BLaER1 treated with 17β-estradiol and CSF1 and Interleukin-3, amounts not matched to agents 10 nM and 100 nM (cell line): ENCODE measurements around the gene PTPRN2.

Source experiments
- H3K27ac ChIP-seq, 11 experiments: shearing (Covaris generic); formaldehyde crosslinking; 2 replicates each; pipeline ENCODE4 v1.8.1; 2022
- H3K27me3 ChIP-seq, 11 experiments: shearing (Covaris generic); formaldehyde crosslinking; 2 replicates each; pipeline ENCODE4 v1.8.1; 2022
- H3K36me3 ChIP-seq, 11 experiments: shearing (Covaris generic); formaldehyde crosslinking; 2 replicates each; pipeline ENCODE4 v1.8.1; 2022
- H3K4me1 ChIP-seq, 10 experiments: shearing (Covaris generic); formaldehyde crosslinking; 2 replicates each; pipeline ENCODE4 v1.8.1; 2022
- H3K4me2 ChIP-seq, 11 experiments: shearing (Covaris generic); formaldehyde crosslinking; 2 replicates each; pipeline ENCODE4 v1.8.1; 2022
- H3K4me3 ChIP-seq, 10 experiments: shearing (Covaris generic); formaldehyde crosslinking; 2 replicates each; pipeline ENCODE4 v1.8.1; 2022
- H3K9ac ChIP-seq, 11 experiments: shearing (Covaris generic); formaldehyde crosslinking; 2 replicates each; pipeline ENCODE4 v1.8.1; 2022
- H3K9me3 ChIP-seq, 11 experiments: shearing (Covaris generic); formaldehyde crosslinking; replicated peaks in 1 of 11; 2 replicates each; pipeline ENCODE4 v1.8.1; 2022
- H4K20me1 ChIP-seq, 11 experiments: shearing (Covaris generic); formaldehyde crosslinking; 2 replicates each; pipeline ENCODE4 v1.8.1; 2022
- Cebpa-rat ChIP-seq, 11 experiments: shearing (Covaris generic); IDR thresholded peaks; 2 replicates each; pipeline ENCODE4 v1.8.1; 2022

PTPRN2 gene

GRCh38 chr7:157773361-157773760, 814.3 kb downstream of the PTPRN2 start:
- H3K36me3 ChIP-seq, result no peaks in the 10 kb centered on the region
- H3K4me1 ChIP-seq, result peaks cover 0 to 13% (median 2%) of the 10 kb centered on the region in 10 experiments; a peak in 8 of 20 replicates
- no peak overlapping the region for H3K27ac ChIP-seq
- no peak overlapping the region for H3K4me2 ChIP-seq
- peaks cover 11 to 15% (median 12%) of the 10 kb centered on the region in 11 experiments for H3K9me3 ChIP-seq
- H3K4me3 ChIP-seq, result no peak overlapping the region
- H3K27me3 ChIP-seq, result peaks cover 17 to 43% (median 35%) of the 10 kb centered on the region in 11 experiments
- no peak overlapping the region for H3K9ac ChIP-seq
- H4K20me1 ChIP-seq, result peaks cover 0 to 14% (median 0%) of the 10 kb centered on the region in 11 experiments; a peak in 4 of 22 replicates
- TF ChIP-seq Cebpa-rat (IDR thresholded peaks at IDR 0.05), result no peak

DNA sequence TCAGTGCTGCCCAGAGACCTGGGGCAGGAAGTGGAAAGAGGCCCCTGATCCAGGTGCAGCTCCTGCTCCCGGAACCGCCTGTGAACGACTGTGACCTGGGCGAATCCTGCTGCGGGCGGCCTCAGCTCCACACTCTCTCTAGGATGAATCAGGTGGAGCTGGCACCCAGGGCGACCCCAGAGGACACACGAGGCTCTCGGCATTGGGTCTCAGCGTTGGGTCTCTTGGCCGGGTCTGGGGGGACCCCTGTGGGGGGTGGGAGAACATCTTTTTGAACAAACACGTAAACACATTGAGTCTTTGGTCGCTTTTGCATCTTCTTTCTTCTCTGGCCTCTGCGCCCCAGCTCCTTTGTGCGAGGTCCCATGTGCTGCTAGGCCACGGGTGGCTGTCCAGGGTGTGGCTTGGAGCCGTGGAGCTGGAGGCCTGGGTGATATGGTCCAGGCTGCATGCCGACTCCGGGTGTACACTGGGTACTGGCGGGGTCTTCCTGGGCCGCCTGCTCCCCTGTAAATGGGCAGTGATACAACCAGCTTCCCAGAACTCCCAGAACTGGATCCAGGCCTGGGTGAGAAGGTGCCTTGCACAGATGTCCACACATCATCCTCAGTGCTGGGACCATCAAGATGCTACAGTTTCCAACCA, 815.0 kb downstream of the PTPRN2 start:
- no peak overlapping the region for H3K4me3 ChIP-seq

DNA sequence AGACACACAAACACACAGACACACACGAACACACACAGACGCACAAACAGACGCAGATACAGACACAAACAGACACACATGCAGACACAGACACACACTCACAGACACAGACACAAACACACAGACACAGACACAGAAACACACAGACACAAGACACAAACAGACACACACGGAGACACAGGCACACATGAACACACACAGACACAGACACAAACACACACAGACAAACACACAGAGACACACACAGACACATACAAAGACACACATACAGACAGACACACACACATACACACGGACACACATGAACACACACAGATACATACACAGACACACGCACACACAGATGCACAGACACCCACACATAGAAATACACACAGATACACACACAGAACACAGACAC, 815.9 kb downstream of the PTPRN2 start:
- H3K4me1 ChIP-seq, result peaks cover 0 to 23% (median 0%) of the 10 kb centered on the region in 10 experiments; a peak in 6 of 20 replicates
- peaks cover 16 to 29% (median 25%) of the 10 kb centered on the region in 11 experiments for H3K27me3 ChIP-seq
- no peak overlapping the region for H3K27ac ChIP-seq
- TF ChIP-seq Cebpa-rat (IDR thresholded peaks at IDR 0.05), result no peak
- no peak overlapping the region for H3K4me2 ChIP-seq
- H3K36me3 ChIP-seq, result no peaks in the 10 kb centered on the region
- no peak overlapping the region for H3K4me3 ChIP-seq
- no peak overlapping the region for H3K9ac ChIP-seq
- H3K9me3 ChIP-seq, result peaks cover 11 to 15% (median 12%) of the 10 kb centered on the region in 11 experiments
- peaks cover 0 to 14% (median 0%) of the 10 kb centered on the region in 11 experiments; a peak in 4 of 22 replicates for H4K20me1 ChIP-seq

More for the DNA sequence above, 815.0 kb downstream of the PTPRN2 start:
- Histone ChIP-seq H3K9ac (no peak overlapping the region), H3K4me1 (peaks cover 0 to 19% (median 0%) of the 10 kb centered on the region in 10 experiments; a peak in 6 of 20 replicates), H3K27ac (no peak overlapping the region), H3K4me2 (no peak overlapping the region), H3K27me3 (peaks cover 17 to 38% (median 34%) of the 10 kb centered on the region in 11 experiments), H3K9me3 (peaks cover 11 to 15% (median 12%) of the 10 kb centered on the region in 11 experiments), H4K20me1 (peaks cover 0 to 14% (median 0%) of the 10 kb centered on the region in 11 experiments; a peak in 4 of 22 replicates), H3K36me3 (no peaks in the 10 kb centered on the region)
- TF ChIP-seq Cebpa-rat (IDR thresholded peaks at IDR 0.05), result no peak

- no peak for TF ChIP-seq Cebpa-rat (IDR thresholded peaks at IDR 0.05)
- peaks cover 0 to 11% (median 0%) of the 10 kb centered on the region in 11 experiments; a peak in 4 of 22 replicates for H4K20me1 ChIP-seq
- H3K27ac ChIP-seq, result no peak overlapping the region
- peaks cover 9 to 20% (median 16%) of the 10 kb centered on the region in 11 experiments for H3K27me3 ChIP-seq
- no peak overlapping the region for H3K4me2 ChIP-seq
- H3K4me1 ChIP-seq, result peaks cover 0 to 23% (median 0%) of the 10 kb centered on the region in 10 experiments; a peak in 6 of 20 replicates
- peaks cover 11 to 17% (median 13%) of the 10 kb centered on the region in 11 experiments for H3K9me3 ChIP-seq
- no peak overlapping the region for H3K4me3 ChIP-seq
- H3K9ac ChIP-seq, result no peak overlapping the region
- no peaks in the 10 kb centered on the region for H3K36me3 ChIP-seq
Observed at GRCh38 chr7:157770716-157771320, 816.8 kb downstream of the PTPRN2 start.

GRCh38 chr7:157769526-157770215, 818.0 kb downstream of the PTPRN2 start:
- H3K4me2 ChIP-seq, result peak overlapping the region in 3 of 11 experiments; percentile 8 to 36 (median 31); a peak in 3 of 22 replicates
- no peak overlapping the region for H3K4me3 ChIP-seq
- no peak overlapping the region for H3K27ac ChIP-seq
- H3K27me3 ChIP-seq, result peaks cover 0 to 9% (median 5%) of the 10 kb centered on the region in 11 experiments; a peak in 13 of 22 replicates
- H3K9me3 ChIP-seq, result peaks cover 11 to 26% (median 20%) of the 10 kb centered on the region in 11 experiments
- H3K4me1 ChIP-seq, result peaks cover 0 to 23% (median 0%) of the 10 kb centered on the region in 10 experiments; a peak in 6 of 20 replicates
- no peak overlapping the region for H3K9ac ChIP-seq
- H3K36me3 ChIP-seq, result no peaks in the 10 kb centered on the region
- H4K20me1 ChIP-seq, result no peaks in the 10 kb centered on the region; a peak in 1 of 22 replicates
- no peak for TF ChIP-seq Cebpa-rat (IDR thresholded peaks at IDR 0.05)

DNA sequence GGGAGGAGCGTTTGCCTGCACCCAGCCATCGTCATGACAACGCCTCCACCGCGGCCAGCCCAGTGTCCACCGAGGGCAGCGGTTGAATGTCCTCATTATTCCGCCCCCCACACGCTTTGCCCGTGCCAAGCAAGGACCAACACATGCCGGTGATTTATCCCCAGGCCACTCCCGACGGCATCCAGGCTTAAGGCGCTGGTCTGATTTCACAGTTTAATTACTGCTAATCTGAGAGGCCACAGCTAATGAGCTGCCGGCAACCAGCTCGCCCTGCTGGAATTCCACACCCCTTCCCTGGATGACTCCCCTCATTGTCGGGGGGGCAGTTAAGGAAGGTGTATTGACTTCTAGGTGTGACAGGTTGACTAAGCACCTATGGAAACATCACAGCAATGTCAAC, 818.5 kb downstream of the PTPRN2 start:
- Histone ChIP-seq H3K4me3 (no peak overlapping the region), H3K9ac (no peak overlapping the region), H3K36me3 (no peaks in the 10 kb centered on the region), H3K27ac (no peak overlapping the region), H4K20me1 (no peaks in the 10 kb centered on the region), H3K9me3 (peaks cover 11 to 30% (median 20%) of the 10 kb centered on the region in 11 experiments), H3K27me3 (peaks cover 0 to 3% (median 0%) of the 10 kb centered on the region in 11 experiments; a peak in 4 of 22 replicates), H3K4me1 (peaks cover 0 to 23% (median 0%) of the 10 kb centered on the region in 10 experiments; a peak in 6 of 20 replicates), H3K4me2 (peak overlapping the region in 1 of 11 experiments; percentile 36; a peak in 1 of 22 replicates)
- TF ChIP-seq Cebpa-rat (IDR thresholded peaks at IDR 0.05), result no peak

- Histone ChIP-seq H4K20me1 (no peaks in the 10 kb centered on the region), H3K27me3 (no peaks in the 10 kb centered on the region), H3K27ac (no peak overlapping the region), H3K36me3 (no peaks in the 10 kb centered on the region), H3K4me3 (no peak overlapping the region), H3K9ac (no peak overlapping the region), H3K4me1 (peaks cover 0 to 23% (median 0%) of the 10 kb centered on the region in 10 experiments; a peak in 6 of 20 replicates), H3K4me2 (no peak overlapping the region), H3K9me3 (peaks cover 11 to 34% (median 22%) of the 10 kb centered on the region in 11 experiments)
- no peak for TF ChIP-seq Cebpa-rat (IDR thresholded peaks at IDR 0.05)
Observed at GRCh38 chr7:157768198-157768597, 819.4 kb downstream of the PTPRN2 start.

GRCh38 chr7:157767506-157768197, 820.0 kb downstream of the PTPRN2 start:
- Histone ChIP-seq H3K4me3 (no peak overlapping the region), H3K9ac (no peak overlapping the region), H3K9me3 (peaks cover 15 to 40% (median 27%) of the 10 kb centered on the region in 11 experiments), H3K36me3 (no peaks in the 10 kb centered on the region), H3K27ac (no peak overlapping the region), H3K27me3 (no peaks in the 10 kb centered on the region), H3K4me2 (no peak overlapping the region), H4K20me1 (no peaks in the 10 kb centered on the region), H3K4me1 (peaks cover 0 to 23% (median 0%) of the 10 kb centered on the region in 10 experiments; a peak in 6 of 20 replicates)
- TF ChIP-seq Cebpa-rat (IDR thresholded peaks at IDR 0.05), result no peak
